ENCODE results near the gene TAC3.

DNA sequence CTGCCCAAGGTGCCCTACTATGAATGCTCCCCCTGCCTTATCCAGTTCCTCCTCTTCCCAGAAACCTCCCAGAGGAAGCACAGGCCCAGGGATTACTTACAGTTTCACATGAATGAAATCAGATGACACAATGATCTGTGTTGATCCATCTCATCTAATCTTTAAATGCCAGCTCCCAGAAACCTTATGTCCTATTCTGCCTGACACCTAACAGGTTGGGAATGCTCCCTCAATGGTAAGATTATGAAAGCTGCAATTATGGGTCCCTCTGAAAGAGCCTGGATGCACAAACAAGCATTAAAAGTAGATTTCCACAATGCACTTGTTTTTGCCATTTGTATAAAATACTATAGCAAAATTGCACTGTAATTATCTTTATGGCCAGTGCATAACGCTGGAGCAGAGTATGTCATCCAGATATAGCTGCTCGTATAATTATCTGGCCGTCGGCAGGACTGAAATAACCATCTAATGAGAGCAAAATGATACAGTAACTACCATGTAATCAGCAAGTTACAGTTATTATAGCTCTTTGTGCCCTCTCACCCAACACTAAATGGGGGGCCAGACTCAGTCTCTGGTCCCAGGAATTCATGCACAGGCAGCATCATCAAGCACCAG, 5.6 kb downstream of the TAC3 start:
- TF ChIP-seq, protein P1, sequence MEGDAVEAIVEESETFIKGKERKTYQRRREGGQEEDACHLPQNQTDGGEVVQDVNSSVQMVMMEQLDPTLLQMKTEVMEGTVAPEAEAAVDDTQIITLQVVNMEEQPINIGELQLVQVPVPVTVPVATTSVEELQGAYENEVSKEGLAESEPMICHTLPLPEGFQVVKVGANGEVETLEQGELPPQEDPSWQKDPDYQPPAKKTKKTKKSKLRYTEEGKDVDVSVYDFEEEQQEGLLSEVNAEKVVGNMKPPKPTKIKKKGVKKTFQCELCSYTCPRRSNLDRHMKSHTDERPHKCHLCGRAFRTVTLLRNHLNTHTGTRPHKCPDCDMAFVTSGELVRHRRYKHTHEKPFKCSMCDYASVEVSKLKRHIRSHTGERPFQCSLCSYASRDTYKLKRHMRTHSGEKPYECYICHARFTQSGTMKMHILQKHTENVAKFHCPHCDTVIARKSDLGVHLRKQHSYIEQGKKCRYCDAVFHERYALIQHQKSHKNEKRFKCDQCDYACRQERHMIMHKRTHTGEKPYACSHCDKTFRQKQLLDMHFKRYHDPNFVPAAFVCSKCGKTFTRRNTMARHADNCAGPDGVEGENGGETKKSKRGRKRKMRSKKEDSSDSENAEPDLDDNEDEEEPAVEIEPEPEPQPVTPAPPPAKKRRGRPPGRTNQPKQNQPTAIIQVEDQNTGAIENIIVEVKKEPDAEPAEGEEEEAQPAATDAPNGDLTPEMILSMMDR (IDR thresholded peaks at IDR 0.05; ENCODE audit: borderline replicate concordance, extremely low read depth, low read length, poor library complexity, severe bottlenecking): no peak
- TF ChIP-seq EZH2 (IDR thresholded peaks at IDR 0.05; ENCODE audit: borderline replicate concordance, low read depth, low read length, severe bottlenecking): no peak
